ENCODE measurements around the gene RFX2. TPM values are rescaled to one million over a fixed set of nuclear protein-coding genes. Genes with fewer than 3 reads are reported as not detected.

Gene RFX2
- total and polyA plus RNA-seq, 4 experiments from 2014 or later = 3.6 to 6.7 (median 5.8) TPM

DNA sequence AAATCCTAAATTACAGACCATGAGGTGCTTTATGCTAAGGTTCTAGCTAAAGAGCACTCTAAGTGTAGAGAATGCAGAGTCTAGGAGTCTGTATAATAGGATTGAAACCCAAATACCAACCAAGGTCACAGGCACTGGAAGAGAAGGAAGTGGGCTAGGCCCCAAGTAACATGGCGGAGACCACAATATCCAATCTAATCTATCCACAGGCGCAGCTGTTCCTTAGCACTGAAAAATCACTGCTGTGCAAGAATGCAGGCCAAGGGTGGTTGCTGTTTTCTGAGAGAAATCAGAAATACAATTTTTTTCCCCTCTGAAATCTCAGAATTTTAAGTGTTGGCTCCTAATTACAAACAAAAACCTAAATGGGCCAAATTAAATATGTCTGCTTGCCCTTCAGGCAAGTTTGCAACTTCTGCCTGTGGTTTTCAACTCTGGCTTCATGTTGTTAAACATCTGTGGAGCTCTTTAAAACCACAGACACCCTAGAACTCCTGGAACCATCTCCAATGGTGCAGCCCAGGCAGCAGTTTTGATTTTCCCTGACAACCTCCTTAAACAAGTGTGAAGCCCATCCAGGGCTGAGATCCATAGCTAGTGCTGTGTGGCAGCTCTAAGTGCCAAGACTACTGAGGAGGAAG is 138.5 kb downstream of the RFX2 start:
- Histone ChIP-seq H3K27me3 (ENCODE audit: insufficient read depth, low read length) (no peaks in the 10 kb centered on the region), H3K27ac (ENCODE audit: low read depth, low read length) (no peak overlapping the region), H3K4me1 (ENCODE audit: insufficient read depth, low read length) (peaks cover 98% of the 10 kb centered on the region), H3K9me3 (ENCODE audit: control insufficient read depth in 1 of 2, low read length in 2 of 2) (no peaks in the 10 kb centered on the region), H3K36me3 (ENCODE audit: insufficient read depth, low read length) (peaks cover 16% of the 10 kb centered on the region), H3K4me3 (ENCODE audit: low read length in 2 of 2) (no peak overlapping the region)
- Mint-ChIP-seq H3K27me3 (no peaks in the 10 kb centered on the region), H3K27ac (peak overlapping the region in 4 of 7 donors; percentile 15 to 83 (median 66)), H3K4me1 (peaks cover 53 to 93% (median 68%) of the 10 kb centered on the region in 4 donors), H3K9me3 (no peaks in the 10 kb centered on the region), H3K36me3 (peaks cover 9 to 47% of the 10 kb centered on the region in 2 donors), H3K4me3 (peak overlapping the region in 2 of 8 donors; percentile 43 to 61)
- intact Hi-C loops (cut with micrococcal nuclease) = no loop called here
- POLR2A ChIA-PET (ENCODE audit: partially characterized antibody) = interaction anchor here (1.0 to 2.8 kb wide), 2 partner anchors 9 to 252 kb away, joined by 3 to 19 read pairs; partner anchors contain the start of genes CATSPERD and LONP1
- CTCF ChIA-PET (ENCODE audit: partially characterized antibody) = interaction anchor here (1.7 to 2.7 kb wide), 4 partner anchors 10 to 51 kb away, joined by 4 to 9 read pairs (median 8); no protein-coding TSS in a partner anchor
- no peak for DNase-seq

DNA sequence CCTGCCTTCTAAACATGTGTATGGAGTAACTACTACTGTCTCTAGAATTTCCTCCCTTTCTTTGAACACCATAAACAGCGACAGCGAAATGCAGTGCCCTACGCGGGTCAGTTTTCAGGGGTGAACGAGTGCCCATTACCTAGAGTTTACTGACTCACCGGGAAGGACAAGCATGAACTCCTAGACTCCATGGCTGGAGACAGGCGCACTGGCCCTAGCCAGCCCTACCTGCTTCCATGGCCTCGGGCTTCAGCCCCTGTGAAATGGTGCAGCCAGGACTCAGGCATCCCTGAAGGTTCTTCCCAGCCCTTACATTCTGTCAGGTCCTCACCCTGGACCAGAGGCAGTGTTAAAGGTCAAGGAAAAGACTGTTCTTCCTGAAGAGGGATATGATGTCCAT is 140.8 kb downstream of the RFX2 start:
- no peaks in the 10 kb centered on the region for H3K9me3 Mint-ChIP-seq
- H3K27ac ChIP-seq (ENCODE audit: low read depth, low read length) = no peak overlapping the region
- ChIA-PET CTCF (ENCODE audit: partially characterized antibody) (interaction anchor here (1.0 to 3.9 kb wide), 3 partner anchors 11 to 18 kb away, joined by 3 to 36 read pairs (median 4); no protein-coding TSS in a partner anchor), POLR2A (ENCODE audit: partially characterized antibody) (interaction anchor here (0.9 kb wide), 1 partner anchor 19 kb away, joined by 5 read pairs; no protein-coding TSS in a partner anchor)
- H3K36me3 Mint-ChIP-seq = peaks cover 3 to 37% of the 10 kb centered on the region in 2 donors
- H3K36me3 ChIP-seq (ENCODE audit: insufficient read depth, low read length) = peaks cover 16% of the 10 kb centered on the region
- H3K27ac Mint-ChIP-seq = peak overlapping the region in 5 of 7 donors; percentile 28 to 89 (median 64)
- no peaks in the 10 kb centered on the region for H3K27me3 Mint-ChIP-seq
- intact Hi-C loops (cut with micrococcal nuclease) = no loop called here
- DNase-seq = no peak
- peaks cover 49 to 93% (median 66%) of the 10 kb centered on the region in 4 donors for H3K4me1 Mint-ChIP-seq
- no peaks in the 10 kb centered on the region for H3K9me3 ChIP-seq (ENCODE audit: control insufficient read depth in 1 of 2, low read length in 2 of 2)
- no peak overlapping the region for H3K4me3 ChIP-seq (ENCODE audit: low read length in 2 of 2)
- H3K27me3 ChIP-seq (ENCODE audit: insufficient read depth, low read length) = no peaks in the 10 kb centered on the region
- H3K4me3 Mint-ChIP-seq = no peak overlapping the region
- peaks cover 95% of the 10 kb centered on the region for H3K4me1 ChIP-seq (ENCODE audit: insufficient read depth, low read length)

- Histone ChIP-seq H3K27me3 (ENCODE audit: insufficient read depth, low read length) (no peaks in the 10 kb centered on the region), H3K4me3 (ENCODE audit: low read length in 2 of 2) (no peak overlapping the region), H3K4me1 (ENCODE audit: insufficient read depth, low read length) (peaks cover 95% of the 10 kb centered on the region), H3K9me3 (ENCODE audit: control insufficient read depth in 1 of 2, low read length in 2 of 2) (no peaks in the 10 kb centered on the region), H3K27ac (ENCODE audit: low read depth, low read length) (peak overlapping the region; percentile 43), H3K36me3 (ENCODE audit: insufficient read depth, low read length) (peaks cover 10% of the 10 kb centered on the region)
- peak overlapping the region; percentile 28 to 94 (median 90) for H3K27ac Mint-ChIP-seq
- H3K4me3 Mint-ChIP-seq = peak overlapping the region in 4 of 8 donors; percentile 16 to 73 (median 30)
- no peaks in the 10 kb centered on the region for H3K9me3 Mint-ChIP-seq
- no peaks in the 10 kb centered on the region for H3K27me3 Mint-ChIP-seq
- intact Hi-C loops (cut with micrococcal nuclease) = loop anchor here (1.0 kb wide), 2 partner anchors 10 to 54 kb away; partner anchors contain the start of gene RANBP3
- DNase-seq = no peak
- POLR2A ChIA-PET (ENCODE audit: partially characterized antibody) = interaction anchor here (0.7 to 2.2 kb wide), 5 partner anchors 10 to 404 kb away, joined by 3 to 15 read pairs (median 7); partner anchors contain the start of genes NDUFA11 and RANBP3
- peaks cover 50 to 93% (median 67%) of the 10 kb centered on the region in 4 donors for H3K4me1 Mint-ChIP-seq
- CTCF ChIA-PET (ENCODE audit: partially characterized antibody) = interaction anchor here (0.9 to 3.9 kb wide), 21 partner anchors 9 to 165 kb away, joined by 3 to 68 read pairs (median 7); partner anchors contain the start of genes NDUFA11, NRTN, RANBP3 and VMAC
- peaks cover 3 to 35% of the 10 kb centered on the region in 2 donors for H3K36me3 Mint-ChIP-seq
Observed at GRCh38 chr19:5968431-5969373, 141.6 kb downstream of the RFX2 start.

- Histone ChIP-seq H3K4me1 (ENCODE audit: insufficient read depth, low read length) (peaks cover 95% of the 10 kb centered on the region), H3K4me3 (ENCODE audit: low read length in 2 of 2) (no peak overlapping the region), H3K36me3 (ENCODE audit: insufficient read depth, low read length) (peaks cover 10% of the 10 kb centered on the region), H3K27me3 (ENCODE audit: insufficient read depth, low read length) (no peaks in the 10 kb centered on the region), H3K27ac (ENCODE audit: low read depth, low read length) (peak overlapping the region; percentile 43), H3K9me3 (ENCODE audit: control insufficient read depth in 1 of 2, low read length in 2 of 2) (no peaks in the 10 kb centered on the region)
- Mint-ChIP-seq H3K4me3 (peak overlapping the region in 7 of 8 donors; percentile 9 to 73 (median 26)), H3K9me3 (no peaks in the 10 kb centered on the region), H3K27ac (peak overlapping the region; percentile 28 to 94 (median 90)), H3K36me3 (peaks cover 3 to 33% of the 10 kb centered on the region in 2 donors), H3K27me3 (no peaks in the 10 kb centered on the region), H3K4me1 (peaks cover 52 to 94% (median 72%) of the 10 kb centered on the region in 4 donors)
- POLR2A ChIA-PET (ENCODE audit: partially characterized antibody) = interaction anchor here (0.7 to 2.2 kb wide), 5 partner anchors 10 to 404 kb away, joined by 3 to 15 read pairs (median 7); partner anchors contain the start of genes NDUFA11 and RANBP3
- intact Hi-C loops (cut with micrococcal nuclease) = loop anchor here (1.0 kb wide), 2 partner anchors 10 to 54 kb away; partner anchors contain the start of gene RANBP3
- DNase-seq = peak; percentile 46 to 59 (median 56)
- CTCF ChIA-PET (ENCODE audit: partially characterized antibody) = interaction anchor here (0.7 to 3.9 kb wide), 24 partner anchors 8 to 164 kb away, joined by 3 to 68 read pairs (median 6); partner anchors contain the start of genes NDUFA11, NRTN, RANBP3 and VMAC
Observed at GRCh38 chr19:5967994-5968430, 142.3 kb downstream of the RFX2 start.

- Mint-ChIP-seq H3K36me3 (peaks cover 3 to 30% of the 10 kb centered on the region in 2 donors), H3K27ac (peak overlapping the region; percentile 28 to 94 (median 90))
Observed at GRCh38 chr19:5967571-5967970, 142.7 kb downstream of the RFX2 start.

GRCh38 chr19:5966941-5967340 is 143.4 kb downstream of the RFX2 start:
- CTCF ChIA-PET (ENCODE audit: partially characterized antibody) = interaction anchor here (1.1 to 3.9 kb wide), 9 partner anchors 10 to 163 kb away, joined by 3 to 68 read pairs (median 27); partner anchors contain the start of gene RANBP3
- Mint-ChIP-seq H3K27me3 (no peaks in the 10 kb centered on the region), H3K4me1 (peaks cover 55 to 96% (median 75%) of the 10 kb centered on the region in 4 donors), H3K4me3 (peak overlapping the region in 2 of 8 donors; percentile 39 to 42), H3K27ac (peak overlapping the region in 6 of 7 donors; percentile 54 to 94 (median 82)), H3K36me3 (peaks cover 3 to 27% of the 10 kb centered on the region in 2 donors), H3K9me3 (no peaks in the 10 kb centered on the region)
- intact Hi-C loops (cut with micrococcal nuclease) = no loop called here
- Histone ChIP-seq H3K27ac (ENCODE audit: low read depth, low read length) (no peak overlapping the region), H3K27me3 (ENCODE audit: insufficient read depth, low read length) (no peaks in the 10 kb centered on the region), H3K9me3 (ENCODE audit: control insufficient read depth in 1 of 2, low read length in 2 of 2) (no peaks in the 10 kb centered on the region), H3K36me3 (ENCODE audit: insufficient read depth, low read length) (peaks cover 4% of the 10 kb centered on the region), H3K4me3 (ENCODE audit: low read length in 2 of 2) (no peak overlapping the region), H3K4me1 (ENCODE audit: insufficient read depth, low read length) (peaks cover 95% of the 10 kb centered on the region)
- POLR2A ChIA-PET (ENCODE audit: partially characterized antibody) = interaction anchor here (2.2 kb wide), 1 partner anchor 63 kb away, joined by 8 read pairs; the partner anchor contains the start of gene NDUFA11
- DNase-seq = no peak

More at GRCh38 chr19:5967571-5967970, 142.7 kb downstream of the RFX2 start:
- H3K9me3 ChIP-seq (ENCODE audit: control insufficient read depth in 1 of 2, low read length in 2 of 2) = no peaks in the 10 kb centered on the region
- H3K27me3 ChIP-seq (ENCODE audit: insufficient read depth, low read length) = no peaks in the 10 kb centered on the region
- CTCF ChIA-PET (ENCODE audit: partially characterized antibody) = interaction anchor here (0.7 to 3.9 kb wide), 24 partner anchors 8 to 163 kb away, joined by 3 to 68 read pairs (median 6); partner anchors contain the start of genes NDUFA11, NRTN, RANBP3 and VMAC
- peaks cover 10% of the 10 kb centered on the region for H3K36me3 ChIP-seq (ENCODE audit: insufficient read depth, low read length)
- H3K9me3 Mint-ChIP-seq = no peaks in the 10 kb centered on the region
- no peak for DNase-seq
- H3K4me1 ChIP-seq (ENCODE audit: insufficient read depth, low read length) = peaks cover 95% of the 10 kb centered on the region
- H3K4me3 ChIP-seq (ENCODE audit: low read length in 2 of 2) = no peak overlapping the region
- no peaks in the 10 kb centered on the region for H3K27me3 Mint-ChIP-seq
- intact Hi-C loops (cut with micrococcal nuclease) = no loop called here
- H3K27ac ChIP-seq (ENCODE audit: low read depth, low read length) = peak overlapping the region; percentile 43
- POLR2A ChIA-PET (ENCODE audit: partially characterized antibody) = interaction anchor here (0.7 to 2.2 kb wide), 5 partner anchors 11 to 405 kb away, joined by 3 to 15 read pairs (median 7); partner anchors contain the start of genes NDUFA11 and RANBP3
- H3K4me1 Mint-ChIP-seq = peaks cover 55 to 96% (median 74%) of the 10 kb centered on the region in 4 donors
- H3K4me3 Mint-ChIP-seq = peak overlapping the region in 2 of 8 donors; percentile 9 to 33
